Activated T-cell treated with anti-CD3 and anti-CD28 coated beads, Interleukin-2, amount 50 U/mL, for 1 hour (primary cell): ENCODE measurements around the gene CATSPERD.
"Not testable (repeated sequence)": the region's sequence is repeated elsewhere in the genome, so short reads cannot be mapped to it uniquely, and the experiment has no call there.

ENCODE experiments used
- DNase-seq: peaks from one replicate; pipeline ENCODE4 v3.0.0-alpha.2; 2020

Gene CATSPERD

GRCh38 chr19:5698635-5699422, 21.6 kb upstream of the CATSPERD start:
- no peak for DNase-seq

GRCh38 chr19:5700455-5701092, 19.9 kb upstream of the CATSPERD start:
- no peak for DNase-seq

GRCh38 chr19:5702053-5702410, 18.4 kb upstream of the CATSPERD start:
- not testable (repeated sequence) for DNase-seq

DNA sequence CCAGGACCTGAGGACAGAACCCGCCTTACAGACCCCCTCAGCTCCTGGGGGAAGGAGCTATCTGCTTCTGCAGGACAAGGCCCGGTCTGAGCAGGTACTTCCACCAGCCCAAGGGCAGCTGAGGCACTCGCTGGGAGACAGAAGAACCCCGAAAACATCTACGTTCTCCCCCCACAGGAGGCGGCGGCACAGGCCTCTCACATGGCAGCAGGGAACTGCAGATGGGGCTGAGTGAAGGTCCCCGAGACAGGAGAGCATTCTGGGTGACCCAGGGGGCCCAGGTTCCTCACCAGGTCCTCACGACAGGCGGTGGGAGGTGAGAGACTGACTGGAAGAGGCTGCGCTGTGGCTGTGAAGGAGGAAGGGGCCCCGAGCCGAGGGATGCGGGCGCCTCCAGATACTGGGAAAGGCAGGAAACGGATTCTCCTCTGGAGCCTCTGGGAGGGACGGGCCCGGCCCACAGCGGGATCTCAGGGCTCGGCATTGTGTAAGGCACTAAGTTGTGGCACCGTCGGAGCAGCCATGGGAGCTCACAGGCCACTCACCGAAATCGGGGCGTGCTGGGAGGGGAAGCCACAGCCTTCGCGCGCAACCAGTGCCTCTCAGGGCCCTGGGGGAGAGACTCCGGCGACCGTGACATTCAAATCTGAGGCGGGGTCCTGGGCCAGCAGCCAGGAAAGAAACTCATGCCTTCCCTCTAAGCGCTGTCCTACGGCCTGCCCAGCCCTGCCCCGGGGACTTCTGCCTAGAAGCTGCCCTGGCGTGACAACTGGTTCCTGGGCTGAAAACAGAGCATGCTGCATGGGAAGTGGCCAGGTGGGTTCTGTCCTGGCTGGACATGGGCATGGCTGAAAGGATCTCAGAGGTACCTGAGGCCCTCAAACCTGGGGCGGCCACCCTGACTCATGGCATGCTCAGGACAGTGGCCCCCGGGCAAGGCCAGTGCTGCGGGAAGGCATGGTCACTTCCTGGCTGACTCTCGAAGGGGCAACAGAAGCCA, 16.3 kb upstream of the CATSPERD start:
- no peak for DNase-seq

DNA sequence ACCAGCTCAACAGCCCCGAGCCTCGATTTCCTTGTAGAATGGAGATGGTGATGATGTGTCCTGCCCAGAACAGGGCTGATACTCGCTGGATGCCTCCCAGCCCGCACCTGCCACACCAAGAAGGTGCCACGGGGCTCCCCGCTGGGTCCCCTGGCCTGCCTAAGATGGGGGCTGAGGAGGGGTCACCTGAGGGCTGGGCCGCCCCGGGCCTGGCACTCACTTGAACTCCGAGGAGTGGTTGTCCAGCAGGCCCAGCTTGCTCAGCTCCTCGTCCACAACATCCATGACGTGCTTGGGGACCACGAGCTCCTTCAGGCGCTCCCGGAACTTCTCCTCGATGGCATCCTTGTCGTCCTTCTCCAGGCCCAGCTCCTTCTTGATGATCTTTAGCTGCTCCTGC, 14.9 kb upstream of the CATSPERD start:
- no peak for DNase-seq

GRCh38 chr19:5706876-5707573, 13.4 kb upstream of the CATSPERD start:
- DNase-seq = no peak

DNA sequence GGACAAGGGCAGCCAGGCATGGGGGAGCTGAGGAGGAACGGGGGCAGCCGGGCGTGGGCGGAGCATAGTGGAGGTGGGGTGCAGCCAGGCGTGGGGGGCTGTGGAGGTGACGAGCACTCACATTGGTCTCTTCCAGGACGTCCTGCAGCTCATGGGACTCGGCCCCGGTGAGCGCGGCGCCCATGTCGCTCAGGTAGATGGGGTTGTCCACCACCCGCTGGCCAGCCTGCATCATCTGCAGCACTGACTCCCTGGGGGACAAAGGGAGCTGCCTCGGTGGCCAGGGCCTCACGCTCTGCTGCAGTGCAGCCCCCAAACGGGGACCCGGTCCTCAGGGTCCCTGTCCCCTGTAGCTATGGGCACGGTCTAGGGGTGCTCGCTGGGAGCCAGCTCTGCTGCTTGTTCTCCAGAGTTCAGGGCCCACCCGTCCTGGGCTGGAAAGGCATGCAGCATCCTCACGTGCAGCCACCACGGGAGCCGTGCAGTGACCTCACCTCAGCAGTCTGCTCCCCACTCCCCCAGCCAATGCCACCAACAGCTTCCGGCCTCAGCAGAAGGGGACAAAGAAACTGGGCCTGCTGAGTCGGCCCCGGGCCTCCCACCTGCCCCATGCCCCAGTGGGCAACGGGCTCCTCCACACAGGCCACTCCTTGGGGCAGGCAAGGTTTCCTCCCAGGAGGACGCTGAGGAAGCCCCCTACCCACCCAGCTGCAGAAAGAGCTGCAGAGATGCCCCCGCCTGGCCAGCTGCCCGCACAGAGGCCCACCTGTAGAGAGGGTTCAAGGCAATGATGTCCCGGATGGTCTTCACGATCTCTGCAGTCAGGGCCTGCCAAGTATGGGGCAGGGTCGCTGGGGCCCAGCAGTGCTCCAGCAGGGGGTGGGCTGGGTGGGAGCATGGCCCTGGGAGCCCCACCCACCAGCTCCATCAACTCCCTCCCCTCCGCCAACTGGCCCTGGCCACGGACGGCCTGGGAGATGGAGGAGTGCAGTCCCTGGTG, 12.6 kb upstream of the CATSPERD start:
- no peak for DNase-seq

- no peak for DNase-seq
Measured at GRCh38 chr19:5711025-5711424, 9.4 kb upstream of the CATSPERD start.

DNA sequence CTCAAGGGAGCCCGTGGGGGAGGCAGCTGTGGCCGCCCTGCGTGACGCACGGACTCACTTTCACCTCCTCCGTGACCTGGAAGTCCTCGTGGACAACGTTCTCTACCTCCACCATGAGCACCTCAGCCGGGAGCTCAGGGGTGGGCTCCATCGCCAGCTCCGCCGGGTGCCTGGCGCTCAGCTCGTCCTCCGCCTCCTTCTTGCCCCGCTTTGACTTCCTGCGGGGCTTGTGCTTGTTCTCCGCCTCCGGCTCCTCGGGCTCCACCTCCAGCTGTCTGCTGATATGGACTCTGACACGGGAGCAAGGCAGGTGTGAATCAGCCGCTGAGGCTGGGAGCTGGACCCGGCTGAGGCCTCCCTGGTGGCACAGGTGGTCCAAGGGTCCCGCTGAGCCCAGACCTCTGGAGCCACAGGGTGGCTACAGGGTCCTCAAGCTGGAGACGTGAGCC, 8.7 kb upstream of the CATSPERD start:
- DNase-seq = no peak

- DNase-seq = no peak
Measured at GRCh38 chr19:5713228-5713627, 7.2 kb upstream of the CATSPERD start.

GRCh38 chr19:5714816-5715215, 5.6 kb upstream of the CATSPERD start:
- no peak for DNase-seq

GRCh38 chr19:5717215-5717935, 3.1 kb upstream of the CATSPERD start:
- DNase-seq = no peak

GRCh38 chr19:5718037-5718578, 2.3 kb upstream of the CATSPERD start:
- no peak for DNase-seq

DNA sequence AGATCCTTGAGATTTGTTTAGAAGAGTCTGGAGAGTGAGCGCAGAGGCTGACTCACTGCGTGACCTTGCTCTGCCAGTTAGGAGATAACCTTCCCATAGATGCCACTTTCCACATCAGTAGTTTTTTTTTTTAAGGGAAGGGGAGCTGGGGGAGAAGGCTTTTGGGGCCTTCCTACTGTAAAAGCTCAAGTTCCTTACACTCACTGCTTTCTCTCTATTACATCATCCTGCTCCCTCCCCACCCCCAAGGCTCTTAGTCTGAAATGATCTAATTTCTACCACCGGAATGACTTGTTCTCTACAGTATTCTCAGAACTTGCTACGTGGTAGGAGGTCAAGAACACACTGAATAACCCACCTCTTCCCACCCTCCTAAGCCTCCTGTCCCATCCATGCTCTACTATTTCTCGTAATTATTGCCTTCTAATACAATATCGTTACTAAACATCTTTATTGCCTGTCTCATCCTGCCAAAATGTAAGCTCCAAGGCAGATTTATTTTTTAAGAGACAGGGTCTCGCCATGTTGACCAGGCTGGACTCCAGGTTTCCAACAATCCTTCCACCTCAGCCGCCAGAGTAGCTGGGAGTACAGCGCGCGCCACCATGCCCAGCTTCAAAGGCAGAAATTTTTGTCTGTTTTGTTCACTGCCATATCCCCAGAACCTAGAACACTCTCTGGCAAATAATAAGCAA, 1.7 kb upstream of the CATSPERD start:
- no peak for DNase-seq

DNA sequence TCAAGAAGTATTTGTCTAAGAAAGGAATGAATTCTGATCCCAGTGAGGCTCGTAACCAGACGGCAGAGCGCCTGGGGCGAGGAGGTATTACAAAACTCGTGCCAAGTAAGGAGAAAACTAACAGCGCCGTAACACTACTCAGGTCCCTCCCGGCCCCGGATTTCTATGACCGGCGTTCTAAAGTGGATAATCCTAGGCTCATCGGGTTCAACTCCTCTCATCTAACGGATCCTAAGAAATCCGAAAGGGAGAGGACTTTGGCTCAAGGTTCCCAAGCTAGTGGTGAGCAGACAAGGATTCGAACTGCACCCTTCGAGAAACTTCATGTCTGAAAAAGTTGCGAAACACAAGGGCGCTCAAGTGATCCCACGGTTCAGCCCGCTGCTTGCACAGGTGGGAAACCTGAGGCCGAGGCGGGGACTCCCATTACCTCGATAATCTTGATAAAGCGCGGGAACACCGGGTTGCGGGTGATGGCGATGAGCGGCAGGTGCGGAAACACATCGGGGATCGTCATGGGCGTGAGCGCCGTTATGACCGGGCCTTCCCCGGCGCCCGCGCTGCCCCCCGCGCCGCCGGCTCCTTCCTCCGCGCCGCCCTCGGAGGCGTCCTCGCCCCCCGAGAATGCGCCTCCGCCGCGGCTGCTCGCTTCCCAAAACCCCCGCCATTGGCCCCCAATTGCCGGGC, 1.0 kb upstream of the CATSPERD start:
- DNase-seq = no peak

GRCh38 chr19:5727453-5728050, 7.1 kb downstream of the CATSPERD start:
- DNase-seq = no peak

GRCh38 chr19:5733172-5733571, 12.7 kb downstream of the CATSPERD start:
- not testable (repeated sequence) for DNase-seq

DNA sequence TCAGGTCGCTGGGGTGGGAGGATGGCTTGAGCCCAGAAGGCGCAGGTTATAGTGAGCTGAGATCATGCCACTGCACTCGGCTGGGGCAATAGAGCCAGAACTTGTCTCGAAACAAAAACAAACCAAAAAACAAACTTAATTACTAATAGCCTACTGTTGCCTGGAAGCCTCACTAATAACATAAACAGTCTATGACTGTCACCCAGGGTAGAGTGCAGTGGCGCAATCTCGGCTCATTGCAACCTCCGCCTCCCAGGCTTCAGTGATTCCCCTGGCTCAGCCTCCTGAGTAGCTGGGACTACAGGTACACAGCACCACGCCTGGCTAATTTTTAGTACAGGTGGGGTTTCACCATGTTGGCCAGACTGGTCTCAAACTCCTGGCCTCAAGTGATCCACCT, 18.0 kb downstream of the CATSPERD start:
- no peak for DNase-seq

DNA sequence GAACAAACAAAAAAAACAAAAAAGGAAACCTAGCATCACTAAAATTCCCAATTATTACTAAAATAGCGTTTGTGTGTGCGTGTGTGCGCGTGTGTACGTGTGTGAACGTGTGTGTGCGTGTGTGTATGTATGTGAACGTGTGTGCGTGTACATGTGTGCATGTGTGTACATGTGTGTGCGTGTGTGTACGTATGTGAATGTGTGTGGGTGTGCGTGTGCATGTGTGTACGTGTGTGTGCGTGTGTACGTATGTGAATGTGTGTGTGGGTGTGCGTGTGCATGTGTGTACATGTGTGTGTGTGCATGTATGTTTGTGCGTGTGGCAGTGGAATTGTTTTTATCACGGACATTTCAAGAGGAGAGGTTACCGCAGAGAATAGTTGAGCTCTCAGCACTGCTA, 21.6 kb downstream of the CATSPERD start:
- no peak for DNase-seq
